ENCODE data around the gene SOS2. TPM values are rescaled to one million over a fixed set of nuclear protein-coding genes. Genes with fewer than 3 reads are reported as not detected.

Gene SOS2
- polyA plus RNA-seq, 1 donor (not counting 4 experiments of a cell fraction or from before 2014, with no cell fraction given), result 13.0 TPM

- Histone ChIP-seq H3K9ac (ENCODE audit: control insufficient read depth, extremely low read depth, insufficient read depth, low read length) (no peak overlapping the region), H3K4me2 (ENCODE audit: control insufficient read depth, extremely low read depth, insufficient read depth, low read depth, low read length) (no peak overlapping the region), H3K9me1 (ENCODE audit: control insufficient read depth, extremely low read depth, insufficient read depth, low read length) (no peaks in the 10 kb centered on the region), H3K4me1 (ENCODE audit: control insufficient read depth, extremely low read depth, insufficient read depth, low read length) (peaks cover 9% of the 10 kb centered on the region), H4K20me1 (ENCODE audit: control insufficient read depth, extremely low read depth, insufficient read depth, low read length) (no peaks in the 10 kb centered on the region), H3K36me3 (ENCODE audit: control insufficient read depth in 2 of 2, extremely low read depth in 1 of 2, insufficient read depth in 2 of 2, low read length in 2 of 2) (no peaks in the 10 kb centered on the region), H3K79me2 (ENCODE audit: control insufficient read depth, insufficient read depth, low read length) (no peaks in the 10 kb centered on the region), H3K4me3 (ENCODE audit: control insufficient read depth in 2 of 3, extremely low read depth in 1 of 3, insufficient read depth in 2 of 3, low read depth in 1 of 3, low read length in 3 of 3) (no peak overlapping the region), H3K27ac (ENCODE audit: control insufficient read depth, insufficient read depth, low read length) (no peak overlapping the region), H2AFZ (ENCODE audit: control insufficient read depth, low read length) (no peak overlapping the region), H3K27me3 (ENCODE audit: control insufficient read depth, extremely low read depth, insufficient read depth, low read length) (no peaks in the 10 kb centered on the region), H3K9me3 (ENCODE audit: control insufficient read depth, low read depth, low read length) (no peaks in the 10 kb centered on the region)
- dilution Hi-C loops (cut with MboI; ENCODE audit: extremely low pct_ligation_motif_present, low sequenced_read_pairs), result no loop called here
- TF ChIP-seq EZH2 (IDR thresholded peaks at IDR 0.05; ENCODE audit: low read length) (no peak), CTCF (optimal IDR thresholded peaks at IDR 0.05 in 1 of 3, IDR thresholded peaks at IDR 0.05 in 1 of 3, conservative IDR thresholded peaks at IDR 0.05 in 1 of 3; ENCODE audit: extremely low read depth in 1 of 3, insufficient read depth in 2 of 3, low read length in 3 of 3) (no peak)
- no peak for DNase-seq (ENCODE audit: low read depth, low spot score)
- no peak for FAIRE-seq
Measured at GRCh38 chr14:50070230-50070629, 161.1 kb downstream of the SOS2 start.

- H3K36me3 ChIP-seq (ENCODE audit: control insufficient read depth in 2 of 2, extremely low read depth in 1 of 2, insufficient read depth in 2 of 2, low read length in 2 of 2), result no peaks in the 10 kb centered on the region
- no peaks in the 10 kb centered on the region for H3K9me1 ChIP-seq (ENCODE audit: control insufficient read depth, extremely low read depth, insufficient read depth, low read length)
- DNase-seq (ENCODE audit: low read depth, low spot score) (no peak), FAIRE-seq (no peak)
- no peak for TF ChIP-seq CTCF (optimal IDR thresholded peaks at IDR 0.05 in 1 of 3, IDR thresholded peaks at IDR 0.05 in 1 of 3, conservative IDR thresholded peaks at IDR 0.05 in 1 of 3; ENCODE audit: extremely low read depth in 1 of 3, insufficient read depth in 2 of 3, low read length in 3 of 3)
- TF ChIP-seq EZH2 (IDR thresholded peaks at IDR 0.05; ENCODE audit: low read length), result no peak
- H3K27ac ChIP-seq (ENCODE audit: control insufficient read depth, insufficient read depth, low read length), result no peak overlapping the region
- peaks cover 9% of the 10 kb centered on the region for H3K4me1 ChIP-seq (ENCODE audit: control insufficient read depth, extremely low read depth, insufficient read depth, low read length)
- H3K4me3 ChIP-seq (ENCODE audit: control insufficient read depth in 2 of 3, extremely low read depth in 1 of 3, insufficient read depth in 2 of 3, low read depth in 1 of 3, low read length in 3 of 3), result no peak overlapping the region
- dilution Hi-C loops (cut with MboI; ENCODE audit: extremely low pct_ligation_motif_present, low sequenced_read_pairs), result no loop called here
- no peak overlapping the region for H2AFZ ChIP-seq (ENCODE audit: control insufficient read depth, low read length)
- no peaks in the 10 kb centered on the region for H3K27me3 ChIP-seq (ENCODE audit: control insufficient read depth, extremely low read depth, insufficient read depth, low read length)
- no peak overlapping the region for H3K9ac ChIP-seq (ENCODE audit: control insufficient read depth, extremely low read depth, insufficient read depth, low read length)
- H3K4me2 ChIP-seq (ENCODE audit: control insufficient read depth, extremely low read depth, insufficient read depth, low read depth, low read length), result no peak overlapping the region
- no peaks in the 10 kb centered on the region for H3K9me3 ChIP-seq (ENCODE audit: control insufficient read depth, low read depth, low read length)
- H3K79me2 ChIP-seq (ENCODE audit: control insufficient read depth, insufficient read depth, low read length), result no peaks in the 10 kb centered on the region
- H4K20me1 ChIP-seq (ENCODE audit: control insufficient read depth, extremely low read depth, insufficient read depth, low read length), result no peaks in the 10 kb centered on the region
Measured at GRCh38 chr14:50069325-50069724, 162.1 kb downstream of the SOS2 start.

Measured in keratinocyte (primary cell).